ENCODE measurements around the gene CTXN1.

DNA sequence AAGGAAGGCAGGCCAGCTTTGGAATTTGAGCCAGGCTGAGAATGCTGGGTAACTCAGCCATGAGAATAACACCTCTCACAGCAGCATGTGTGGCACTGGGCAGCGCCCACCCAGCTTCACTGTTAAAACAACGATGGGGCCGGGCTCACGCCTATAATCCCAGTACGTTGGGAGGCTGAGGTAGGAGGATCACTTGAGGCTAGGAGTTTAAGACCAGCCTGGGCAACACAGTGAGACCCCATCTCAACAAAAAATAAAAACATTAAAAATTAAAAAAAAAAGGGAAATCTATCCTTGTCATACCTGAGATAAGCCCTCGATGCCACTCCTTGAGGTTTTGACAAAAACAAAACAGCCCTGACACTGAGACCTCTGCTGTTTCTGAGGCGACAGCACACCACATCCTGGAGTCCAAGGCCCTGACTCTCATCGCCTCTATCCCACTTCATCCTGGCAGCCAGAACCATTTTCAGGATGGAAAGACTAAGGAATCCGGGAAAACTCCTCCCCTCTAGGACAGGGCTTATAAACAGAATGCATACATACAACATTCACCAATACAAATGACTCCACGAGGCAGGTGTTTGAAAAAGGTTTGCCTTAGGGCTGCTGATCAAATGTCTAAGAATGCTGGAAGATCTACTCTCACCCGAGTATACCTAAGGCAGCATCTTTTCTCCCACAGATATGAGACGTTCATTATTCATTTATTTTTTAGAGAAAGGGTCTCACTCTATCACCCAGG lies 40.2 kb upstream of the CTXN1 start:
- TF ChIP-seq, protein P1, sequence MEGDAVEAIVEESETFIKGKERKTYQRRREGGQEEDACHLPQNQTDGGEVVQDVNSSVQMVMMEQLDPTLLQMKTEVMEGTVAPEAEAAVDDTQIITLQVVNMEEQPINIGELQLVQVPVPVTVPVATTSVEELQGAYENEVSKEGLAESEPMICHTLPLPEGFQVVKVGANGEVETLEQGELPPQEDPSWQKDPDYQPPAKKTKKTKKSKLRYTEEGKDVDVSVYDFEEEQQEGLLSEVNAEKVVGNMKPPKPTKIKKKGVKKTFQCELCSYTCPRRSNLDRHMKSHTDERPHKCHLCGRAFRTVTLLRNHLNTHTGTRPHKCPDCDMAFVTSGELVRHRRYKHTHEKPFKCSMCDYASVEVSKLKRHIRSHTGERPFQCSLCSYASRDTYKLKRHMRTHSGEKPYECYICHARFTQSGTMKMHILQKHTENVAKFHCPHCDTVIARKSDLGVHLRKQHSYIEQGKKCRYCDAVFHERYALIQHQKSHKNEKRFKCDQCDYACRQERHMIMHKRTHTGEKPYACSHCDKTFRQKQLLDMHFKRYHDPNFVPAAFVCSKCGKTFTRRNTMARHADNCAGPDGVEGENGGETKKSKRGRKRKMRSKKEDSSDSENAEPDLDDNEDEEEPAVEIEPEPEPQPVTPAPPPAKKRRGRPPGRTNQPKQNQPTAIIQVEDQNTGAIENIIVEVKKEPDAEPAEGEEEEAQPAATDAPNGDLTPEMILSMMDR (IDR thresholded peaks at IDR 0.05; ENCODE audit: insufficient read depth, low read depth, low read length), result no peak
- TF ChIP-seq EZH2 (IDR thresholded peaks at IDR 0.05; ENCODE audit: insufficient read depth, low read length), result no peak
